ENCODE data around the gene CDK5RAP2. TPM values are rescaled to one million over a fixed set of nuclear protein-coding genes. Genes with fewer than 3 reads are reported as not detected.
"Not testable (repeated sequence)": the region's sequence is repeated elsewhere in the genome, so short reads cannot be mapped to it uniquely, and the experiment has no call there.

Gene CDK5RAP2
- total RNA-seq, 4 donors from 2014 or later: 57.4 to 86.3 (median 70.3) TPM

DNA sequence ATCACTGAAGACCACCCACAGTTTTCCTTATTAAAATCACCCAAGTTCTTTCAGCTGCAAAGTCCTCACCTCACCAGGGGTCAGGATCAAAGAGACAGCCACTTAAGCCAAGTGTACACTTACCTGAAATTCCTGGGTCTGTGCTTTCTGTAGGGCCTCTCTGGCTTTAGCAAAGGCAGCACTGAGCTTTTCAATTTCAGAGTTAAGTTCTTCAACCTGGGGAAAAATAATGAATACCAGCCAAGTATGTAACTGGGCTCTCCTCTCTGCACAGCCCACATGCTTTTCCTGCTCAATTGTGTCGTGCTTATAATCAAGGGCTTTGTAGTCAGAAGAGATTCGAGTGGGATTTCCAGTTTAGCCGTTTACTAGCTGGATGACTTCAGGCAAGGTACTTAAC, 55.1 kb downstream of the CDK5RAP2 start:
- intact Hi-C loops (cut with DNase I; ENCODE audit: low total_unique reads): no loop called here
- Histone ChIP-seq H3K4me3 (no peak overlapping the region), H3K9me3 (no peaks in the 10 kb centered on the region), H3K36me3 (peaks cover 4 to 62% of the 10 kb centered on the region in 2 donors), H3K27ac (no peak overlapping the region), H3K27me3 (no peaks in the 10 kb centered on the region), H3K4me1 (peaks cover 0 to 10% of the 10 kb centered on the region in 2 donors)
- TF ChIP-seq, protein P1, sequence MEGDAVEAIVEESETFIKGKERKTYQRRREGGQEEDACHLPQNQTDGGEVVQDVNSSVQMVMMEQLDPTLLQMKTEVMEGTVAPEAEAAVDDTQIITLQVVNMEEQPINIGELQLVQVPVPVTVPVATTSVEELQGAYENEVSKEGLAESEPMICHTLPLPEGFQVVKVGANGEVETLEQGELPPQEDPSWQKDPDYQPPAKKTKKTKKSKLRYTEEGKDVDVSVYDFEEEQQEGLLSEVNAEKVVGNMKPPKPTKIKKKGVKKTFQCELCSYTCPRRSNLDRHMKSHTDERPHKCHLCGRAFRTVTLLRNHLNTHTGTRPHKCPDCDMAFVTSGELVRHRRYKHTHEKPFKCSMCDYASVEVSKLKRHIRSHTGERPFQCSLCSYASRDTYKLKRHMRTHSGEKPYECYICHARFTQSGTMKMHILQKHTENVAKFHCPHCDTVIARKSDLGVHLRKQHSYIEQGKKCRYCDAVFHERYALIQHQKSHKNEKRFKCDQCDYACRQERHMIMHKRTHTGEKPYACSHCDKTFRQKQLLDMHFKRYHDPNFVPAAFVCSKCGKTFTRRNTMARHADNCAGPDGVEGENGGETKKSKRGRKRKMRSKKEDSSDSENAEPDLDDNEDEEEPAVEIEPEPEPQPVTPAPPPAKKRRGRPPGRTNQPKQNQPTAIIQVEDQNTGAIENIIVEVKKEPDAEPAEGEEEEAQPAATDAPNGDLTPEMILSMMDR (IDR thresholded peaks at IDR 0.05 in 4 of 5, conservative IDR thresholded peaks at IDR 0.05 in 1 of 5): no peak
- no peak for TF ChIP-seq POLR2A (IDR thresholded peaks at IDR 0.05)
- in situ Hi-C loops (cut with MboI; ENCODE audit: low sequenced_read_pairs in 4 of 4): no loop called here
- DNase-seq (no peak), ATAC-seq (no peak)

GRCh38 chr9:120524038-120524437, 55.9 kb downstream of the CDK5RAP2 start:
- Histone ChIP-seq H3K27me3 (no peaks in the 10 kb centered on the region), H3K27ac (no peak overlapping the region), H3K4me1 (peaks cover 0 to 10% of the 10 kb centered on the region in 2 donors), H3K36me3 (peaks cover 4 to 53% of the 10 kb centered on the region in 2 donors), H3K9me3 (no peaks in the 10 kb centered on the region), H3K4me3 (no peak overlapping the region)
- in situ Hi-C loops (cut with MboI; ENCODE audit: low sequenced_read_pairs in 4 of 4) (no loop called here), intact Hi-C loops (cut with DNase I; ENCODE audit: low total_unique reads) (no loop called here)
- TF ChIP-seq, protein P1 (IDR thresholded peaks at IDR 0.05 in 4 of 5, conservative IDR thresholded peaks at IDR 0.05 in 1 of 5): no peak
- no peak for TF ChIP-seq POLR2A (IDR thresholded peaks at IDR 0.05)
- no peak for ATAC-seq
- DNase-seq: no peak

- Histone ChIP-seq H3K4me1 (peaks cover 0 to 10% of the 10 kb centered on the region in 2 donors), H3K27me3 (no peaks in the 10 kb centered on the region), H3K27ac (no peak overlapping the region), H3K36me3 (peaks cover 4 to 46% of the 10 kb centered on the region in 2 donors), H3K9me3 (no peaks in the 10 kb centered on the region), H3K4me3 (no peak overlapping the region)
- no peak for TF ChIP-seq POLR2A (IDR thresholded peaks at IDR 0.05)
- TF ChIP-seq, protein P1 (IDR thresholded peaks at IDR 0.05 in 4 of 5, conservative IDR thresholded peaks at IDR 0.05 in 1 of 5): no peak
- in situ Hi-C loops (cut with MboI; ENCODE audit: low sequenced_read_pairs in 4 of 4) (no loop called here), intact Hi-C loops (cut with DNase I; ENCODE audit: low total_unique reads) (no loop called here)
- ATAC-seq (peak; percentile 39 to 41), DNase-seq (no peak)
Observed at GRCh38 chr9:120522558-120522957, 57.4 kb downstream of the CDK5RAP2 start.

- in situ Hi-C loops (cut with MboI; ENCODE audit: low sequenced_read_pairs in 4 of 4): no loop called here
- no peak for ATAC-seq
- no peak for DNase-seq
- intact Hi-C loops (cut with DNase I; ENCODE audit: low total_unique reads): no loop called here
- Histone ChIP-seq H3K27ac (no peak overlapping the region), H3K27me3 (no peaks in the 10 kb centered on the region), H3K36me3 (peaks cover 4 to 46% of the 10 kb centered on the region in 2 donors), H3K4me3 (no peak overlapping the region), H3K4me1 (peaks cover 0 to 10% of the 10 kb centered on the region in 2 donors), H3K9me3 (no peaks in the 10 kb centered on the region)
- TF ChIP-seq, protein P1 (IDR thresholded peaks at IDR 0.05 in 4 of 5, conservative IDR thresholded peaks at IDR 0.05 in 1 of 5): no peak
- TF ChIP-seq POLR2A (IDR thresholded peaks at IDR 0.05): no peak
Observed at GRCh38 chr9:120522032-120522431, 57.9 kb downstream of the CDK5RAP2 start.

DNA sequence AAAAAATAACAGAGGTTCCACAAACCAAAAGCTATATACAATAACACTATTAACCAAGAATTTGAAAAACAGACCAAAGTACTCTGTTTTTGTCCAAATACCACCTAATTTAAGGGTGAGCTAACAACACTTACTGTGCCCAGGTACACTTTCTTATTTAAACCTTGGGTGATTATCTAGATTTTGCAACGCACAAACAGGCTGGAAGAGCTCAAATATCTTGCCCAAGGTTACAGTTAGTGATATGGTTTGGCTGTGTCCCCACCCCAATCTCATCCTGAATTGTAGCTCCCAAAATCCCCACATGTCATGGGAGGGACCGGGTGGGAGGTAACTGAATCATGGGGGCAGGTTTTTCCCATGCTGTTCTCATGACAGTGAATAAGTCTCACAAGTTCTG, 58.9 kb downstream of the CDK5RAP2 start:
- Histone ChIP-seq H3K36me3 (peaks cover 4 to 45% of the 10 kb centered on the region in 2 donors), H3K27ac (no peak overlapping the region), H3K4me1 (peaks cover 0 to 10% of the 10 kb centered on the region in 2 donors), H3K4me3 (no peak overlapping the region), H3K27me3 (no peaks in the 10 kb centered on the region), H3K9me3 (no peaks in the 10 kb centered on the region)
- DNase-seq (no peak), ATAC-seq (no peak)
- in situ Hi-C loops (cut with MboI; ENCODE audit: low sequenced_read_pairs in 4 of 4) (no loop called here), intact Hi-C loops (cut with DNase I; ENCODE audit: low total_unique reads) (no loop called here)
- TF ChIP-seq POLR2A (IDR thresholded peaks at IDR 0.05): no peak

GRCh38 chr9:120515996-120516395, 64.0 kb downstream of the CDK5RAP2 start:
- DNase-seq; H3K27me3 ChIP-seq; ATAC-seq; intact Hi-C loops (cut with DNase I; ENCODE audit: low total_unique reads); H3K27ac ChIP-seq; H3K9me3 ChIP-seq; H3K4me3 ChIP-seq; in situ Hi-C loops (cut with MboI; ENCODE audit: low sequenced_read_pairs in 4 of 4): not testable (repeated sequence)
- H3K4me1 ChIP-seq: peaks cover 8 to 13% of the 10 kb centered on the region in 2 donors
- peaks cover 0 to 35% of the 10 kb centered on the region in 2 donors for H3K36me3 ChIP-seq

DNA sequence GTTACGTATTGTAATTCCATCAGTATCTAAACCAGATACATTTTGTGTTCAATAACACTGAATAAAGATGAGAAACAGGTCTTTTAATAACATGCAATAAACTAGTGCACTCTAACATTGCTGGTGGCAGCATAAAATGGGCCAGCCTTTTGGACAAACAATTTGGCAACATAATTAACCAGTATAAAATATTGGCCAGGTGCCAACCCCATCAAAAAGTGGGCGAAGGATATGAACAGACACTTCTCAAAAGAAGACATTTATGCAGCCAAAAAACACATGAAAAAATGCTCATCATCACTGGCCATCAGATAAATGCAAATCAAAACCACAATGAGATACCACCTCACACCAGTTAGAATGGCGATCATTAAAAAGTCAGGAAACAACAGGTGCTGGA, 64.5 kb downstream of the CDK5RAP2 start:
- H3K27ac ChIP-seq; in situ Hi-C loops (cut with MboI; ENCODE audit: low sequenced_read_pairs in 4 of 4); H3K9me3 ChIP-seq; H3K4me3 ChIP-seq; intact Hi-C loops (cut with DNase I; ENCODE audit: low total_unique reads); ATAC-seq; H3K27me3 ChIP-seq; DNase-seq: not testable (repeated sequence)
- peaks cover 8 to 13% of the 10 kb centered on the region in 2 donors for H3K4me1 ChIP-seq
- H3K36me3 ChIP-seq: peaks cover 0 to 35% of the 10 kb centered on the region in 2 donors
